Smooth muscle cell (in vitro differentiated cells): Measurements from ENCODE around the gene SMAP2. TPM values are rescaled to one million over a fixed set of nuclear protein-coding genes. Genes with fewer than 3 reads are reported as not detected.
A peak's percentile ranks its signal among the peaks of the same experiment; 100 is the strongest.
"Not testable (repeated sequence)": the region's sequence is repeated elsewhere in the genome, so short reads cannot be mapped to it uniquely, and the experiment has no call there.

Experiments used
- DNase-seq: peaks from one replicate; lab custom pipeline; 2025; ENCODE audit not compliant: unreplicated experiment; lab: John Stamatoyannopoulos, UW
- H2AFZ ChIP-seq: fragments of 200-600 bp; sonication (generic); 2 replicates; pipeline ENCODE4 v1.6.0; 2016; ENCODE audit warnings: antibody characterized with exemption, low read depth, mild to moderate bottlenecking
- H3F3A ChIP-seq: fragments of 200-600 bp; sonication (generic); 2 replicates; pipeline ENCODE4 v1.6.0; 2017; ENCODE audit warnings: antibody characterized with exemption, low read depth
- H3K27ac ChIP-seq: fragments of 200-600 bp; sonication (generic); 2 replicates; pipeline ENCODE4 v1.5.1; 2016; ENCODE audit warnings: low read depth, mild to moderate bottlenecking
- H3K27me3 ChIP-seq: fragments of 200-600 bp; sonication (generic); 2 replicates; pipeline ENCODE4 v1.6.1; 2016; ENCODE audit warnings: low read depth, mild to moderate bottlenecking
- H3K36me3 ChIP-seq: fragments of 200-600 bp; sonication (generic); 2 replicates; pipeline ENCODE4 v1.5.1; 2016; ENCODE audit warnings: low read depth
- H3K4me1 ChIP-seq: fragments of 200-600 bp; sonication (generic); 2 replicates; pipeline ENCODE4 v1.5.1; 2016; ENCODE audit warnings: low read depth
- H3K4me2 ChIP-seq: fragments of 200-600 bp; sonication (generic); 2 replicates; pipeline ENCODE4 v1.6.0; 2016; ENCODE audit warnings: mild to moderate bottlenecking
- H3K4me3 ChIP-seq: fragments of 200-600 bp; sonication (generic); 2 replicates; pipeline ENCODE4 v1.5.1; 2016; ENCODE audit warnings: mild to moderate bottlenecking
- H3K79me2 ChIP-seq: fragments of 200-600 bp; sonication (generic); 2 replicates; pipeline ENCODE4 v1.6.0; 2016; ENCODE audit warnings: low read depth, mild to moderate bottlenecking
- H3K9ac ChIP-seq: fragments of 200-600 bp; sonication (generic); 2 replicates; pipeline ENCODE4 v1.6.0; 2016; ENCODE audit warnings: low read depth
- H3K9me3 ChIP-seq: fragments of 200-600 bp; sonication (generic); replicated peaks from 2 replicates; pipeline ENCODE4 v1.5.1; 2016; ENCODE audit warnings: low read depth
- H4K20me1 ChIP-seq: fragments of 200-600 bp; sonication (generic); 2 replicates; pipeline ENCODE4 v1.6.0; 2016; ENCODE audit warnings: low read depth
- WGBS: methylation state at CpG from one replicate; pipeline ENCODE4 v1.1.7; 2016; ENCODE audit warnings: low lambda C conversion rate; 5-methylcytosine and 5-hydroxymethylcytosine counted together
- polyA plus RNA-seq: library from polyadenylated mRNA; unstranded; fragments of >200 nt; fragmentation: Nextera tagmentation; extraction: Ambion mirVana; gene quantifications from 2 replicates; pipeline ENCODE4 v1.2.1, GENCODE V29; 2016
- total RNA-seq: library from RNA; depleted of rRNA; stranded (reverse); fragments of >200 nt; gene quantifications from 2 replicates; pipeline ENCODE4 v1.2.3, GENCODE V29; 2014
- TF ChIP-seq, protein P1 (sequence below): fragments of 200-600 bp; sonication (generic); IDR thresholded peaks from 2 replicates; pipeline ENCODE4 v1.5.1; 2017; ENCODE audit warnings: borderline replicate concordance, mild to moderate bottlenecking, antibody characterized with exemption; ENCODE audit not compliant: insufficient read depth, poor library complexity, severe bottlenecking

SMAP2 gene
- total and polyA plus RNA-seq, 2 experiments from 2014 or later, result 18.4 to 29.7 TPM

DNA sequence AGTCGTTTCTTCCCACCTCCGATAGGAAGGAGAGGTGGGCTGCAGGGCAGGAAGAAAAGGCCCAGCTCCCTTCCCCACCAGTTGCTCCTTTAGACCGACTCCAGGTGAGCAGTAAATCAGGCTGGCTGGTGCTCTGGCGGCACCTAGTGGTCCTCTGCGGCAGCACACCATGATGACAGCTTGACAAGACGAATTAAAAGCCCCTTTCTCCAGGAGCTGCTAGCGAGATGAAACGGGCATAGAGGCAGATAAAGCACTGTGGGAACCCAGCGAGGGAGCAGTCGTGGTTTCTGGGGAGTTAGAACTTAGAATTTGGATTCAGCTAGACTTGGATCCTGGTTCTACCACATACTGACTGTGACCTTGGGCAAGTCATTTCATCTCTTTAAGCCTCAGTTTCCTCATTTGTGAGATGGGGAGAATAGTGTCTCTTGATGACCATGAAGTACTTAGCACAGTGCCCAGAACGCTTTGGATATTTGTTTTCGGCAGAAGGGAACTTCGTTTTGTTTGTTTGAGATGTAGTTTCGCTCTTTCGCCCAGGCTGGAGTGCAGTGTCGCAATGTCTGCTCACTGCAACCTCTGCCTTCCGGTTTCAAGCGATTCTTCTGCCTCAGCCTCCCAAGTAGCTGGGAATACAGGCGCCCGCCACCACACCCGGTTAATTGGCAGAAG, 34.6 kb upstream of the SMAP2 start:
- Histone ChIP-seq H3F3A (no peaks in the 10 kb centered on the region), H4K20me1 (no peaks in the 10 kb centered on the region), H3K9ac (no peak overlapping the region), H3K27ac (no peak overlapping the region), H3K79me2 (no peaks in the 10 kb centered on the region), H3K4me2 (peak overlapping the region; percentile 15), H3K9me3 (no peaks in the 10 kb centered on the region), H2AFZ (no peak overlapping the region), H3K27me3 (peaks cover 4% of the 10 kb centered on the region), H3K36me3 (no peaks in the 10 kb centered on the region), H3K4me1 (no peaks in the 10 kb centered on the region), H3K4me3 (no peak overlapping the region)
- TF ChIP-seq, protein P1, sequence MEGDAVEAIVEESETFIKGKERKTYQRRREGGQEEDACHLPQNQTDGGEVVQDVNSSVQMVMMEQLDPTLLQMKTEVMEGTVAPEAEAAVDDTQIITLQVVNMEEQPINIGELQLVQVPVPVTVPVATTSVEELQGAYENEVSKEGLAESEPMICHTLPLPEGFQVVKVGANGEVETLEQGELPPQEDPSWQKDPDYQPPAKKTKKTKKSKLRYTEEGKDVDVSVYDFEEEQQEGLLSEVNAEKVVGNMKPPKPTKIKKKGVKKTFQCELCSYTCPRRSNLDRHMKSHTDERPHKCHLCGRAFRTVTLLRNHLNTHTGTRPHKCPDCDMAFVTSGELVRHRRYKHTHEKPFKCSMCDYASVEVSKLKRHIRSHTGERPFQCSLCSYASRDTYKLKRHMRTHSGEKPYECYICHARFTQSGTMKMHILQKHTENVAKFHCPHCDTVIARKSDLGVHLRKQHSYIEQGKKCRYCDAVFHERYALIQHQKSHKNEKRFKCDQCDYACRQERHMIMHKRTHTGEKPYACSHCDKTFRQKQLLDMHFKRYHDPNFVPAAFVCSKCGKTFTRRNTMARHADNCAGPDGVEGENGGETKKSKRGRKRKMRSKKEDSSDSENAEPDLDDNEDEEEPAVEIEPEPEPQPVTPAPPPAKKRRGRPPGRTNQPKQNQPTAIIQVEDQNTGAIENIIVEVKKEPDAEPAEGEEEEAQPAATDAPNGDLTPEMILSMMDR, result peak; percentile 99
- DNase-seq, result peak; percentile 31
- WGBS, result 40% methylated on average over 21 of the region's 21 CpGs

DNA sequence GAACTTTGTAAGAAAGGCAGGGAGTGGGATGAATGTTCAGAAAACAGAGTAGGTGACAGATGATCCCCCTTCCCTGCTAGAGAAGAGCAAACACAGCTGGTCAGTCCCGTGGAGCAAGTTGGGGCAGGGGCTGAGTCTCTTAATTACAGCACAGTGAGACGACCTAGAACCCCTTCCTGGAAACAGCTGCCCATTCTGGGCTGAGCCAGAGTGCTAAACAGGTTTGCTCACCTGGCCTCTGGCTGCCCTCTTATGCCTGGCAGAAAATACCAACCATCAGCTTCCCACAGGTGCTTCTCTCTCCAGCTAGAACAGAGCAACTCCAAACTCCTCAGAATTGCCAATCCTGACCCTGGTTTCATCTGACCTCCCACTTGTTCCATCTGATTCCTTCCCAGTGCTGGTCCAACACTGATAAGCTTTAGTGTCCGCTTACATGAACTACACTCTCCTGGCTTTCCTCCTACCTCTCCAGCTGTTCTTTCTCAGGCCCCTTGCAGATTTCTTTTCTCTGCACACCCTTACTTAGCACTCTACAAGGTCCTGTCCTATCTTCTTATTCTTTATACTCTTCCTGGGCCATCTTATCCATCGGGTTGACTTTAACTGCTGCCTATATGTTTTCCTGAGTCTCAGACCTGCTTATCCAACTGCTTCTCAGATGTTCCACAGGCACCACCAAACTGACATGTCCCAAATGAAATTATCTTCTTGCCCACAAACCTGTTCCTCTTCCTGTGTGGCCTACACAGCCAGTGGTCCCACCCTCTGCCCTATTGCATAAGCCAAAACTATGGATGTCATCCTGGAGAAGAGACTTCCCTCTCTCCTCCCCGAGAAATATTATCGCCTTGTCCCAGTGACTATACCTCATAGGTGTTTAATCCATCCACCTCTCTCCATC, 33.9 kb upstream of the SMAP2 start:
- no peak for DNase-seq
- Histone ChIP-seq H3K9me3 (no peaks in the 10 kb centered on the region), H3K9ac (no peak overlapping the region), H3K4me3 (no peak overlapping the region), H4K20me1 (no peaks in the 10 kb centered on the region), H3K36me3 (no peaks in the 10 kb centered on the region), H3K4me2 (no peak overlapping the region), H3K4me1 (no peaks in the 10 kb centered on the region), H3K79me2 (no peaks in the 10 kb centered on the region), H3K27me3 (peaks cover 4% of the 10 kb centered on the region), H3F3A (no peaks in the 10 kb centered on the region), H3K27ac (no peak overlapping the region), H2AFZ (no peak overlapping the region)
- TF ChIP-seq, protein P1, result no peak
- WGBS, result 75% methylated on average over 6 of the region's 6 CpGs

DNA sequence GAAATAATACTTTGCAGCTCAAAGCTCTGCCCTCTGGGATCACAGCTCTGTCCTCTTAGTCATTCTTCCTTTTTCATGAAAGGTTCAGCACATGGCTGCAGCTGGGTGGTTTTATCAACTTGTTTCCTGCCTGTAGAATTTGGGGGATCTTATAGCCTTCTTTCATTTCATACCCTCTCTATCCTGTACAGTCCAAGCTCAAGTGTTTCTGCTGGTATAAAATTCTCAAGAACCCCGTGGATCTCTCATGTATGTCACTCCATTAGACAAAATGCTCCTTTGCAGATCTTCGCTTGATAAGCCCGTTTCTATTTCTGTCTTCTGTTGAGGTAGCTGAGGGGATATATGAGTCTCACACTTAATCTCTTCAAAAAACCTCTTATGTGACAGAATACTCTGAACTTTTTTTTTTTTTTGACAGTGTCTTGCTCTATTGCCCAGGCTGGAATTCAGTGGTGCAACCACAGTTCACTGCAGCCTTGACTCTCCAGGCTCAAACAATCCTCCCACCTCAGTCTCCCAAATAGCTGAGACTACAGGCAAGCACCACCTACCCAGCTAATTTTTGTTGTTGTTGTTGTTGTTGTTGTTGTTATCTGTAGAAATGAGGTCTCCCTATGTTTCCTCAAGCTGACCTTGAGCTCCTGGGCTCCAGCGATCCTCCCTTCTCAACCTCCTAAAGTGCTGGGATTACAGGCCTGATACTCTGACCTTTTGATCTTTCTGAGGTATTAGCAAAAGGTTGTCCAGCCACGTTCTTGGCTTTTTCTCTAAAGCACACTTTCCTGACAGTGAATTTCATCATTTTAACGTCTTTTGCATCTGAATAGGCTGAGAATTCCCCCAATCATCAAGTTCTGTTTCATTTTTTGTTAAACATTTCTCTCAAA, 31.8 kb upstream of the SMAP2 start:
- no peak overlapping the region for H3K9ac ChIP-seq
- WGBS, result 79% methylated on average over 6 of the region's 6 CpGs
- no peak for DNase-seq
- H3K9me3 ChIP-seq, result no peaks in the 10 kb centered on the region
- H2AFZ ChIP-seq, result no peak overlapping the region
- H3K27ac ChIP-seq, result no peak overlapping the region
- H3K27me3 ChIP-seq, result peaks cover 4% of the 10 kb centered on the region
- H3K36me3 ChIP-seq, result no peaks in the 10 kb centered on the region
- H3K4me3 ChIP-seq, result no peak overlapping the region
- no peaks in the 10 kb centered on the region for H3F3A ChIP-seq
- TF ChIP-seq, protein P1, result no peak
- H3K79me2 ChIP-seq, result no peaks in the 10 kb centered on the region
- H4K20me1 ChIP-seq, result no peaks in the 10 kb centered on the region
- no peak overlapping the region for H3K4me2 ChIP-seq
- H3K4me1 ChIP-seq, result no peaks in the 10 kb centered on the region

DNA sequence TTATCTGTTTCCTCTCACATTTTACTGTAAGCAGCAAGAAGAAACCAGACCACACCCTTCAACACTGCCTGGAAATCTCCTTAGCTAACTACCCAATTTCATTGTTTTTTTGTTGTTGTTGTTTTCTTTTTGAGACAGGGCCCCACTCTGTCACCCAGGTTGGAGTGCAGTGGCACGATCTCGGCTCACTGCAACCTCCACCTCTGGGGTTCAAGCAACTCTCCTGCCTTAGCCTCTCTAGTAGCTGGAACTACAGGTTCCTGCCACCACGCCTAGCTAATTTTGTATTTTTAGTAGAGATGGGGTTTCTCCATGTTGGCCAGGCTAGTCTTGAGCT, 31.2 kb upstream of the SMAP2 start:
- not testable (repeated sequence) for H3K27me3 ChIP-seq, H3K4me3 ChIP-seq, H3K79me2 ChIP-seq, H3K36me3 ChIP-seq, H3K4me1 ChIP-seq, H4K20me1 ChIP-seq, DNase-seq, H3K9ac ChIP-seq, H2AFZ ChIP-seq, H3K4me2 ChIP-seq, H3F3A ChIP-seq, H3K27ac ChIP-seq, H3K9me3 ChIP-seq
- 97% methylated on average over 3 of the region's 3 CpGs for WGBS
